SKM-1 treated with dmso at 0.1 percent for 144 hours (cell line): ENCODE data around the gene VILL.
"Not testable (repeated sequence)": the region's sequence is repeated elsewhere in the genome, so short reads cannot be mapped to it uniquely, and the experiment has no call there.

Experiments used
- DNase-seq: peaks from one replicate; lab custom pipeline; 2025; ENCODE audit not compliant: unreplicated experiment; lab: John Stamatoyannopoulos, UW

The VILL gene

GRCh38 chr3:38032328-38032865 is 41.8 kb downstream of the VILL start:
- no peak for DNase-seq

- not testable (repeated sequence) for DNase-seq
Measured at GRCh38 chr3:38033586-38033985, 43.0 kb downstream of the VILL start.

- DNase-seq = not testable (repeated sequence)
Measured at GRCh38 chr3:38034335-38034734, 43.7 kb downstream of the VILL start.

GRCh38 chr3:38036286-38036685 is 45.7 kb downstream of the VILL start:
- DNase-seq = no peak

GRCh38 chr3:38036906-38037305 is 46.3 kb downstream of the VILL start:
- DNase-seq = no peak

- DNase-seq = no peak
Measured at GRCh38 chr3:38038447-38038911, 47.9 kb downstream of the VILL start.

GRCh38 chr3:38039101-38039898 is 48.7 kb downstream of the VILL start, which contains the start of gene DLEC1:
Gene DLEC1, plus strand, starts transcription at chr3:38039208. Its CDS starts 18 bp downstream, at chr3:38039226.
- DNase-seq = no peak

- peak; percentile 87 for DNase-seq
Measured at GRCh38 chr3:38039899-38040261, 49.3 kb downstream of the VILL start.

- no peak for DNase-seq
Measured at GRCh38 chr3:38040401-38040800, 49.8 kb downstream of the VILL start.

GRCh38 chr3:38043486-38043885 is 52.9 kb downstream of the VILL start:
- no peak for DNase-seq

- no peak for DNase-seq
Measured at GRCh38 chr3:38046027-38046426, 55.4 kb downstream of the VILL start.

GRCh38 chr3:38046821-38047220 is 56.2 kb downstream of the VILL start:
- DNase-seq = no peak

GRCh38 chr3:38047896-38048295 is 57.3 kb downstream of the VILL start:
- no peak for DNase-seq

GRCh38 chr3:38049358-38050126 is 59.0 kb downstream of the VILL start:
- DNase-seq = no peak

- DNase-seq = no peak
Measured at GRCh38 chr3:38051131-38051530, 60.5 kb downstream of the VILL start.

- DNase-seq = not testable (repeated sequence)
Measured at GRCh38 chr3:38053286-38053685, 62.7 kb downstream of the VILL start.

- DNase-seq = not testable (repeated sequence)
Measured at GRCh38 chr3:38053813-38054498, 63.4 kb downstream of the VILL start.

GRCh38 chr3:38054499-38055001 is 64.0 kb downstream of the VILL start:
- DNase-seq = no peak
